GDM1 (cell line): ENCODE results near the gene HOPX.
"Not testable (repeated sequence)": the region's sequence is repeated elsewhere in the genome, so short reads cannot be mapped to it uniquely, and the experiment has no call there.

Source experiments
- DNase-seq: peaks from one replicate; lab custom pipeline; 2025; lab: John Stamatoyannopoulos, UW

HOPX gene

DNA sequence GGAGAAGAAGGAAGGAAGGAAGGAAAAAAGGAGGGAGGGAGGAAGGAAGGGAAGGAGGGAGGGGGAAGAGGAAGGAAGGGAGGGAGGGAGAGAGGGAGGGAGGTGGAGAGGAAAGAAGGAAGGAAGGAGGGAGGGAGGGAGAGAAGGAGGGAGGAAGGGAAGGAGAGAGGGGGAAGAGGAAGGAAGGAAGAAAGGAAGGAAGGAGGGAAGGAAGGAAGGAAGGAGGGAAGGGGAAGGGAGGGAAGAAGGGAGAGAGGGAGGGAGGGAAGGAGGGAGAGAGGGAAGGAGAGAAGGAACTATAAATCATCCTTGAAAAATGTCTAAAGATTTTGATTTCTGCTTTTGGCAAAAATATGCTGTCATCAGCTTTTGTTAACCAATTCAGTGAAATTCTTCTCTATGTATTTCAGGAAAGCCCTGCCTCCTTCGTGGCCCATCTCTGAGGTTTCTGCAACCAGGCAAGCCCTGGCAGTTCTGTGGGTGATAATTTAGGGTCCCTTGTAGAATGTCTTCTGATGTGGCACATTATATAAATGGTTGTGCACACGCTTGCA is 7.1 kb upstream of the HOPX start:
- no peak for DNase-seq

DNA sequence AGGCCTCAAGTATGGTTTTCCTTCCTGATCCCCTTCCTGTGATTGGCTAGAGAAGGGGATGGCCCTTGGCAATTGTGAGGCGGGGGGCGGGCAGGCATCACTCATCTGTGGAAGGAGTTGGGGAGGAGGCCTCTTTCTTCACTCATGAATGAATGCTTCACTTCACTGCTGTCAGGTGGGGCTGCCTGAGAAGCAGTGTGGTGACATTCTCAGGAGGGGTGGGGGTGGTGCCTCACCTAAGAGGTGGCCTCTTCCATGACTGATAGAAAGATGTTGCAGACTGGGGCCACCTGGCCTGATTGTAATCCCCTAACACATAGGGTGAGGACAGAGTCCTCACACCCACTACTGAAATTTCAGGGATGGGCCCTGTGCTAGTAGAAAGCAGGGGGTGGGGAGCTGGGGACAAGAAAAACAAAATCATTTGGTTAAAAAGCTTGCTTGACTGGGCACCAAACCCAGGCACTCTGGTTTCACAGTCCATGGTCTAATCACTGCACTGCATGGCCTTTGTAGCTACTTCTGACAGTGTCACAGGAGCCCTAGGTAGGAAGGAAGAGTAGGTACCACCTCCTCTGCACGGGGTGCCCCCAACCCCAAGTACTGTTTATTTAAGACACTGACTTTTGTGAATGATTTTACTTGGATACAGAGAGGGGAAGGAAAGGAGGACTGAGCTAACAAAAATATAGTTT is 5.6 kb upstream of the HOPX start:
- DNase-seq: no peak

DNA sequence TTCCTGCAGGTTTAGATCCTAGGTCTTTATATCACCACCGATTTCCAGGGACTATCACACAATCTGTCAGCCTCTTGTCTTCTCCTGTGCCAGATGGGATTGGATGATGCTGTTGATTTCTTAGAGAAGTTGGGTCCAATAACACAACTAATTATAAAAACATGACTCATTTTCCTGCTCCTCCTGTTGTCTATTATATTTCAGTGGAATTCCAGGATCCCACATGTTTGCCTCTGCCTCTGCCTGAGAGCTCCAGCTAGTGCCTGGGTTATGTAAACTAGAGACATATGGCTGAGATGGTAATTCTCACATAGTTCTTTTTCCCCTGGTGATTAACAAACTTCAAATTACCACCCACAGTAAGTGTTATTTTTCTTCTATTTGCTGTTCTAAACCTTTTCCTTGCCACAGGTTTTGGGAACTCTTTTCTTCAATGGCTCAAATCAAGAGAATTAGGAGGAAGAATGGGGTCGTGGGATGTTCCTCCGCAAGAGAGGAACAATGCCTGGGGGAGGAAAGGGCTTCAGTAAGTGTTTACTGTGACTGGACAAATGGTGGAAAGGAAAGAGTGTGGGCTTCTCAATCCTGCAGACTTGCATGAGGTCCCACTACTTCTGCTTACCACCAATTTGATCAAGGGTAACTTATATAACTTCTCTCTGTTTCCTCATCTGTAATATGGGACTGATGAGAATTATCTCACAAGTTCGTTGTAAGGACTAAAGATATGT is 3.4 kb upstream of the HOPX start:
- no peak for DNase-seq

DNA sequence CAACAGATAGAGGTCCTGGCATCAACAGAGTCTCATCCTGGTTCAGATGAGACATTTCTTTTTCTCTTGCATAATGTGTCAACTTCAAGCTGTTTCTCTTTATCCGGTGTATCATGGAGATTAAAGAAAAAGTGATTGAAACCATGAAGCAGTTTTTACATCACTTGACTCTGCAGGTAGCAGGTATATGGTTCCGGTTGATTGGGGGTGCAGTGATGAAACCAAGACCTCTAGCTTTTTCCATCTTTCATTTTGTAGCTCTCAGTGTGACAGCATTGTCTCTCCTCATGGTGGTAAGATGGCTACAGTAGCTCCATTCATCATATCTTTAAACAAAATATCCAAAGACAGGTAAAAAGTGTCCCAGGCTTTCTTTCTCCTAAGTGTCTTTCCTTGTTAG is 2.4 kb upstream of the HOPX start:
- no peak for DNase-seq

DNA sequence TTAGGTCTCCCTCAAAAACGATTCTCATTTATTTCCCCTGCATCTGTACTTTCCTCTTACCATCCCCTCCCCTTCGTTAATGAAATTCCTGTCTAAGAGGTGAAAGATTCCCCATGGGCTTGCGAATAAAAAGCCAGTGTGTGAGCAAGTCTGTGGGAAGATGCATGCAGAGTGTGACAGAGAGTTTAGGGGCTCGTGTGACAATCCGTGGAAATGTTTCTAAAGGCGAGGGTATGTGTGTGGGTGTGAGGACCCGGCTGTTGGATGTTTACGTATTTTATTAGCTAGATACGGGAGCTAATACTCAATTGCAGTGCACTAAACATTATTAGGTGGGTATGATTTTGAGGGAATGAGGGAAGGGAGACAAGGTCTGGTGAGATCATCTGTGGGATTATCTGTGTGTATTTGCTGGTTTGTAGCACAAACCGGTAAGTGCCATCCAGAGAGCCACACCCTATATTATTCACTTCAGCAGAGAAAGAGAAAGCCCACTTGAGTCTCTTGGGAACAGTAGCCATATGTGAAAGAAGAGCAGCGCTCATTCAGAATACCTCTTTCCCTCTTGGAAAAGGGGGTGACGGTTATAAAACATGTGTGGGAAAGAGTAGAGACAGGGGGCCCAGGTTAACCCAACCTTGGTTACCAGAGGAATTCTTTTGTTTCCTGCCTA is 893 bp upstream of the HOPX start:
- DNase-seq: no peak

DNA sequence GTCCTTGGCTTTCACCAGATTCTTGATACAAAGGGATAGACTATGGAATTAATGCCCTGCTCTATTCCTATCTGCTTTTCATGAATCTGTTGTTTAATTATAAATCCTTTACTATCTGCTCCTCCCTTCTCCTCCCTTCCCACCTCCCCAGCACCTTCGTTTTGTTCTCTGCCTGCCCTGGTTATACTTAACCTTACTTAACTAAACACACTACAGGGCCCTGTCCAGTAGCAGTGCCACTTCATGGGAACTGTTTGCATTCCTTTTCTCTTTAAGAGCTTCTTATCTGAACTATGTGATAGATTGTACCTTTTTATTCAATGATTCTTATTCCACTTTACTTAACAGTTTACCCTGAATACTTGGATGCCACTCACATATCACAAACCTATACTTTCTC is 830 bp downstream of the HOPX start:
- no peak for DNase-seq

DNA sequence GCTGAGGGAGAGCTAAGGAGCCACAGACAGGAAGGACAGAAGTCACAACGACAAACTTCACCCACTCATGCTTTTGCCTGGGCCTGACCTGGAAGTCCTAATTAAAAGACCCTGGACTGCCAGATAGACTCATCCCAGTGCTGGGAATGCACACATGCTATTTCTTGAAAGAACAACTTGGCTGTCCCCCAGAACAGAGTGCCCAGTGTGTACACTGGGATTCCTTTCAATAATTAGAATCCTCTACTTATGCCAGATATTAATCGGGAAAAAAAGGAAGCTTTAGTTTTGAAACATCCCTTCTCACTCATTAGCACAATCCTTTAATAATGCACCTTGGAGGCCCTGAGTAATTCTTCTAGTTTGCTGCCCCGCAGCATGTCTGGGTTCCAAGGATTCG is 3.4 kb downstream of the HOPX start:
- no peak for DNase-seq

DNA sequence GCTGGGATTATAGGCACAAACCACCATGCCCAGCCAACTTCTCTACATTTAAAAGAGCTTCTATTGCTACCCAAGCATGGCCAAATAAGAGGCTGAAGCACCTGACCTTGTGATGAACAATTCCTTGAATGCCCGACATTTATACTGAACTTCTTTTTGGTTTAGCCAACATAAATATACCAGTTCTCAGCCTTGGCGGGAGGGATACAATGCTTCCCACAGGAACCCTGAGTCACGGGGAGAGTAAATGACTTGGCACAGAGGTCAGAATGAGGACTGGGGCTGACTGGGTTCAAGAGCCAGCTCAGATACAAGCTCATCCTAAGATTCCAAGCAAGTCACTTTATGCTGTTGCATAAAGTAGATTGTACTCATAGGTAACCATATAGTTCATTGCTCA is 6.1 kb downstream of the HOPX start:
- DNase-seq: no peak

DNA sequence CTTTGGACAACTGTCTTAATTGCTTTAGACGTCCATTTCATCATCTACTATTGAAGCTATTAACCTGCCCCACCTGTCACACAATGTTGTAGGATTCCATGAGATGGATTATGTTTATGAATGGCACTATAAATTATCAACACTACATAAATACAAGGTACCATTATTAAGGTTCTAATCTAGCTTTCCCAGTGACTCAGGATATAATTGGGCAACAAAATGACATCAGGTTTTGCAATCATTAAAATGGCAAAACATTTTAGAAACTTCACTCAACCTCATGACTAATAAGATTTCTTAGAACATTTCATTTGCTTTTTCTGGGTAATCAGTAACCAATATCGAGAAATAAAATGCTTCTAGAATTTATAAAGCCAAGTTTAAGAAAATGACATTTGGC is 9.2 kb downstream of the HOPX start:
- no peak for DNase-seq

DNA sequence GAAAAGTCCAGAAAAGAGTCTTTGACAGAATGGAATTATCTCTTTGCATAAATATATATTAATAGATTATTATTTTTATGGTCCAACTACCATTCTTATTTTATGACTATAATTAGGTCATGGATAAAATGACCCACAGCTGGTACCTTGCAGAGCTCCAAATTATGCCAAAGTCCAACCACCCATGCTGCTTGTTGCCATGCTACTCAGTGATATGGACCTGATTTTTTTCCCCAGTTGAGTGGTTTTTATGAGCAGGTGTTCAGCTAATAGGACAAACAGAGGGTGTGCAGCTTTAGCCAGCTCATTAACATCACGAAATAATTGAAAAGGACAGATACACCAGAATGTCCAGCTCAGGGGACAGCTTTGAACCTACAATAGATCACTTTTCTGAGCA is 9.7 kb downstream of the HOPX start:
- DNase-seq: no peak

DNA sequence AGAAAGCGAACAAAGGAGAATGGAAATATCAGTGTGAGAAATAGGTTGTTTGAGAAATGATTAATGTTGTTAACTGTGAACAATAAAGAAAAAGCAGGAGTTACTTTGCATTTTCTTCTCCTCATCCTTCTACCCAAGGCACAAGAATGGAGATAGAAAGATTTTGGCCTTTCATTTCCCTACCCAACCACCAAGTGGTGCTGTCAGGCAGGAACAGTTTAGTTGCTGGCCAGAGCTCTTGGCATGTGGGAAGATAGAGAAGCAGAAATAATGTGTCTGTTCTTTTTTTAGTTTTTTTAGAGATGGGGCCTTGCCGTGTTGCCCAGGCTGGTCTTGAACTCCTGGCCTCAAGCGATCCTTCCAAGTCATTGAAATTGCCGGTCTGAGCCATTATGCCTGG is 12.8 kb downstream of the HOPX start:
- peak; percentile 37 for DNase-seq

DNA sequence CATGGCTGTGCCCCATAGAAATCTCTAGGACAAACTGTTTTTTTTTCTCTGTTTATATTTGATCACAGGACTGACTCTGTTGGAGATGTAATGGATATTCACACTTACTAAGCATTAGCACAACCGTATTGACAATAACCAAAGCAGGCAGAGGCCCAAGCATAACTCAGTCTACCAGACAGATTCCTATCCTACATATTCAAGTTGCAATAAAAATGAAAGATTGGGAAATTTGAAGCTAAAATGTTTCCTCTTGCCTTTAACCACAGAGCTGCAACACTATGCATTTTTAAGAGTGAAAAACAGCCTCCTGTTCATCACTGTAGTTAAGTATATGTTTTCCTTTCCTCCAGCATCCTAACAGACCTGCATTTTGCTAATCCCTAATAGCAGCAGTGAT is 13.7 kb downstream of the HOPX start:
- DNase-seq: not testable (repeated sequence)

DNA sequence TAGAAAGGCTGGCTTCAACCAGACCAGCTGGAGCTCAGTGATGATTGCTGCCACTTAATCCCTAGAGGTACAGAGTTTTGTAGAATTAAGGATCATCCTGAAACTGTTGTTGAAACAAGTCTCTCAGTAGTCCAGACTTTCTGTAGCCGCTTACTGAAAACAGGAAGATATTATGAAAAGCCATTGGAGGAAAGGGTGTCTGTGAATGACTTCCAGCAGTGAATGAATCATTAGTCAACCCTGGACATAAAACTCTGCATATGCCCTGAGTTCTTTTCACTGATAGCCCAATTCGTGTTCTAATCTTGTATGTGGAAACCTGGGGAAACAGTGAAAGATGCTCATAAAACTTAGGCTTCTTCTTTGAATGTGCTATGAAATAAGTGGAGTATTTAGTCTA is 14.8 kb downstream of the HOPX start:
- peak; percentile 10 for DNase-seq

DNA sequence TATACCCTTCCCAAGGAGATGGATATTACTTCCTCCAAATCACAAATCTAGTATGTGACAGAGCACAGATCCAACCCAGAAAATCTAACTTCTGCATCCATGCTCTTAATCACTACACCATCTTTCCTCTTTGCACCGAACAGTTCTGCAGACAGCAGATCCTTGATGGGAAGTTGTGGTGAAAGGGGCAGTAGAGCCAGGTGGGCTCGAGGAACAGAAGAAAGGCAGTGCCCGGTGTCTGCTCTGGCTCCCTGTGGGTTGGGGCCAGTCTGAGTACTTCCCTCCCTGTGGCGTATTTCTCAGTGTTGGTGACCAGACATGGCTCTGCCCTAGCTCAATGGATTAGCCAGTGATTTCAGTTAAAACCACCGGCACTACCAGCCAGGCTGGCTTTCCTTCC is 15.3 kb downstream of the HOPX start:
- DNase-seq: peak; percentile 22

DNA sequence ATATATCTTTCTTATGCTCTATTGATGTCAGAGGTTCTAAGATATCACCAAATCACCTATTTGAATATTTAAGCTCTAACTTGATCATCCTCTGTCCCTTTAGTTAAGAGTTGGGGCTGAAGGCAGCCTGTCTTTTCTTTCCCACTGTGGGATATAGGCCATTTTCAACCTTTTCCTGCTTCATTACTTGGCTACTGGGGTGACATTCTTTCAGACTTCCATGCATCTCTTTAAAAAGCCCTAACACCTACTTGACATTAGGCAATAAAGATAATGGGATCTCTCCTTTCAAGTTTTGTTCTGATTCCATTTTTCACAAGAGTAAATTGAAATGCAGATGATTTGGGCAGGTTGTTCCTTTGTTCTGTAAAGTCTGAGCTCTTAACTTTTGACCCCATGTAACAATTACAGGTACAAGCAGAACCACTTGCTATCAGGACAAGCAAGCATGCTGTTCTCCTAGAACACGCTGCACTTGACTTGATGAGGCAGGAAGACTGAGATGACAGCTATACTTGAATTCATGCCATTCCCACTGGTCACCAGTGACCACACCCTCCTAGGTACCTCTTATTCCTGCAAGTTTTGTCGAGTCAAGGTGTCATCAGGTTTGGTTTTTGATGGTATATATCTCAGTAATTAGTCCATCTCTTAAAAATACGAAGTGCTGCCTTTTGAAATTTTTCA is 18.2 kb downstream of the HOPX start:
- DNase-seq: no peak

DNA sequence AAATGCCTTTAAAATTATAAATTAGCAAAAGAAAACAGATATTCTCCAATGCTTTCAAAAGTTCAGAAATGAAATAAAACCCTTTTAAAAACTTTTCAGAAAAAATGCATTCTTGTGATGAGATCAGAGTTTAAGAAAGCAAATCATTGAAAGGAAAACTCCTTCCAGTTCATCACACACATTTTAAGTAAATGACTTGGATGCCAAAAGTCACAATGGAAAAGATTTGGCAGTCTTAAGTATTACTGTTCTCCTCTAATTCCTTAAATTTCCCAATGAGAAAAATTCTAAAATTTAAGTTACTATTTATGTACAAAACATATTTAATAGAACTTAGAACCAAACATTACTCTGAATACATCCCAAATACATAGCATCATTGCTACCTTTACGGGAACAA is 21.1 kb downstream of the HOPX start:
- DNase-seq: no peak

DNA sequence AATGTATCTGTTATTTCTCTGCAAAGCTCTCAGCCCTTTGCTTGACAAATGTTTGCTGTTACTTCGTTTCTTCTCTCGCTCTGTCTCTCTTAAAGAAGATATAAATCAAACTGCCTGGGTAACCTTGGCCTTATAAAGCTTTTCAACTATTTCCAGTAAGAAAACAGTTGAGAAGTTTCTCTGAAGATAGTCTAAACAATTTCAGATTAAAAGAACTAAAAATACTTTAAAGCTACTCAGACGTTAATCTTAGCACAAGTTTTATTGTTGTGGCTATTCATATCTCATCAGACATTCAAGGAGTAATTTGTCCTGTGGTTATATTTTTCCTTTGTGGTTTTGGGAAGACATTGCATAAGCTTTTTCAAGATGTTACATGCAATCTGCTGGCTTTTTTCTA is 22.6 kb downstream of the HOPX start:
- no peak for DNase-seq

DNA sequence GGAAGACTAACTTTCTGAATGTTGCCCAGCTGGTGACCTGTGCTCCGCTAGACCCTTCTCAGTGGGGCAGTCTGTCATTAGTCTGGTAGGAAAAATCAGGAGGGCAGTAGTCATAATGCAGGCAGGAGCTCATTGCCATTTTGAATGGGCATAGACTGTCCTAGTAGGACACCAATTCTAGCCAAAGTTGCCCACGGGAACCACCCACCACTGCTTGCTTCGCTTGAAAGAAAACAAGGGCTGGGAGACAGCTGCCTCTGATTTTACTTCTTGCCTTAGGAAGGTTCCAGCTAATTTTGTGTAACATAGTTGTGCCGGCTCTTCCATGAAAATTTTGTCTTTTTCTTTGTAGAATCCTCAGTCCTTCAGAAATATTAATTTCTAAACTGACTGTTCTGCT is 23.3 kb downstream of the HOPX start:
- no peak for DNase-seq

DNA sequence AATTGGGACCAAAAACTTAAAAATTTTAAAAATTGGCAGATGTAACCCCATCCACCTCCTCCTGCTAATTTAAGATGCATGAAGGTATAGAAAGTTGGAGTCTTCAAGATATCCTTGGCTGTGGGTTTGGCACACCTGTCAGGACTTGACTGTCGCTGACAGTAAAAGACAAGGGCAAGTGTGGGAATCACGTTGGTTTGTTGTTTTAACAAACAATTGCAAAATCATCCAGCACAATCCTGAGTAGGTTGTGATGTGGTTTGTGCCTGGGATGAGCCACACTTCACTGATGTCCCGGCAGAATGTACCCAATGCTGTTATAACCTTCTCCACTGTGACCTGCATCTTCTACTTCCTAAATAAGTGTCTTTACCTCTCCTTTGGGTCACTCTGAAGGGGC is 24.0 kb downstream of the HOPX start:
- DNase-seq: no peak

DNA sequence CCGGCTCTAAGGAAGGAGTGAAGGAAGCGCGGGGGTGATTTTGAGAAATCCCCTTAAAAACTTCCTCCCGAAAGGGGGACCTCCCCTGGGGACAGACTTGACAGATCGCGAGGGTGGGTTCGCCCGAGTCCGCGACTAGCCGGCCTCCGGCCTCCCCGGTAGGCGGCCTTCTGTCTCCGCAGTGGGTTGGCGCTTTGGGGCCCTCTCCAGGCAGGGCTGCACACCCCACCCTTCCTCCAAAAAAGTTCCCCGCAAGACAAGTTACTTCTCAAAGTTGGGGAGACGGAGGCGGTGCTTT is 24.8 kb downstream of the HOPX start:
- DNase-seq: peak; percentile 53

DNA sequence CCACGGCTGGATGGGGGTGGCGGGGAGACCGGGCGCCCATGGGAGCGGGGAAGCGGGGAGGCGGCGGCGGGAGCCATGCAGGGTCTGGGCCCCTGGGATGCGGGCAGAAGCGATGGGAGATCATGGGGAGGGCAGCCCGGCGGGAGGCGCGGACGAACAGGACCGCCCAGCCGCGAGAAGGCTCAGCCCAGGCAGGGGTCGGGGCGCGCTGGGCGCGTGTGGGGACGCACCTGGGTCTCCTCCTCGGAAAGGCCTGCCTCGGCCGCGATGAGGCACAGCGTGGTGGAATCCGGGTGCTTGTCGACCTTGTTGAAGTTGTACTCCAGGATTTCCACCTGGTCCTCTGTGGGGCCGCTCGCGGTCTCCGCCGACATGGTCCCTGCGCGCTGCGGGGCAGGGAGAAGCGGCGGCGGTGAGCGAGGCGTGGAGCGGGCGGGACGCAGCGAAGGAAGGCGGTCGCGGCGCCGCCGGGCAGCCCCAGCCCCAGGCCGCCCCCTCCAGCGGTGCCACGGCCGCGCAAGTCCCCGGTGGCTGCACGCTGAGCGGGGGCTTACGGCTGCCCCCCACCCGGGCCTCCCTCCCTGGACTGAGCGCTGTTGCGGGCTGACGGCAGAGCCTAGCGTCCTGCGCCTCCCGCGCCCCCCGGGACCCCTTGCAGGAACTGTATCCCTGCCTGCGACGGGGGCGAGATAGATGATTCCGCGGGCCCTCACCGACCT is 25.3 kb downstream of the HOPX start:
- DNase-seq: peak; percentile 37

DNA sequence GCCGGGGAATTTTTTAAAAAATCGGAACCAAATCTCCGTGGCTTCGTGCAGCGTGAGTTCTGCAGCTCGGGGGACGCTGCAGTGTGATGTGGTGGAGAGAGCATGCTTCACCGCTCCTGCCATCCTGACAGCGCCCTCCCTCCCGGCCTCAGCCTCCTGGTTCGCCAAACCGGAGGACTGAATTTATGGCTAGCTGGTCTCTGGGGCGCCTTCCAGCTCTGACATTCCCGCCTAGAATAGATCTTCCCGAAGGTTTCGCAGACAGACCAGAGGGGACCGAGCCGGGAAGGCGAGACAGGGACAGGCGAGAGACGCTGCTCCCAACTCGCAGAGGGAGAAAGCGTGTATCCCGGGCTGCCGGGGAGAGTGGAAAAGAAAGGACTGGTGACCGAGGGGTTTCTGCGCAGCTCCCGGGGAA is 25.9 kb downstream of the HOPX start:
- no peak for DNase-seq
